ENCODE data around the gene RBBP8NL. TPM values are rescaled to one million over a fixed set of nuclear protein-coding genes. Genes with fewer than 3 reads are reported as not detected.
A peak's percentile ranks its signal among the peaks of the same experiment; 100 is the strongest.

Gene RBBP8NL
- polyA plus RNA-seq, 3 donors, result not detected

DNA sequence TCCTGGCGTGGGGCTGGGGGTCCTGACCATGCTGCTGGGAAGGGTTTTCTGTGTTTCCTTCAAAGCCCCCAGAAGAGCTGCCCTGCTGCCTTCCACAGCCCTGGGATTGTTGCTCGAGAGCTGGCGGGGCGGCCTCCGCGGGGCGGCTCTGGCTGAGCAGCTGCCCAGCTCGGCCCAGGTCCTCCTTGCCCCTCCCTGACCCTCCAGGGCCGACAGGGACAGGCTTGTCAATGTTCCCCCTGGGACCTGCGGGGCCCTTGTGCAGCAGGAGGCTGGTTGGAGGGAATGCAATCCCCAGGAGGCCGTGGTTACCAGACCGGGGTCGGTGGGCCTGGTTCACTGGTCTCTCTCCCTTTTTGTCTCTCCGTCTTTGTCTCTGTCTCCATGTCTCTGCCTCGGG, 28.6 kb upstream of the RBBP8NL start:
- no peak for DNase-seq
- Mint-ChIP-seq H3K4me3 (peak overlapping the region in 1 of 2 donors; percentile 57), H3K9me3 (peaks cover 0 to 2% (median 0%) of the 10 kb centered on the region in 7 donors), H3K4me1 (no peaks in the 10 kb centered on the region), H3K27ac (no peak overlapping the region), H3K27me3 (ENCODE audit: low read depth in 3 of 3) (peaks cover 4 to 9% (median 7%) of the 10 kb centered on the region in 3 donors), H3K36me3 (no peaks in the 10 kb centered on the region)
- no peak overlapping the region for H2AFZ ChIP-seq (ENCODE audit: insufficient read depth, low read depth, low read length, poor library complexity, severe bottlenecking)
- H3K36me3 ChIP-seq (replicated peaks in 1 of 2; ENCODE audit: control insufficient read depth in 1 of 2, insufficient read depth in 2 of 2, low read length in 2 of 2), result no peaks in the 10 kb centered on the region
- no peak overlapping the region for H3K4me2 ChIP-seq (replicated peaks; ENCODE audit: extremely low read depth, low read length, poor library complexity, severe bottlenecking)
- H3K4me1 ChIP-seq (ENCODE audit: control insufficient read depth in 1 of 2, insufficient read depth in 2 of 2, low read length in 2 of 2), result no peaks in the 10 kb centered on the region
- no peak overlapping the region for H3K27ac ChIP-seq (ENCODE audit: low read depth in 1 of 2, low read length in 2 of 2)
- no peaks in the 10 kb centered on the region for H3K9me3 ChIP-seq (replicated peaks in 1 of 2; ENCODE audit: control insufficient read depth in 1 of 2, insufficient read depth in 1 of 2, low read length in 2 of 2)
- no peak for TF ChIP-seq CTCF (IDR thresholded peaks at IDR 0.05)
- intact Hi-C loops (cut with micrococcal nuclease), result no loop called here
- H3K4me3 ChIP-seq (replicated peaks in 1 of 3; ENCODE audit: low read depth in 2 of 3, low read length in 3 of 3), result no peak overlapping the region
- WGBS (ENCODE audit: insufficient coverage), result 81% methylated on average over 12 of the region's 15 CpGs
- H3K27me3 ChIP-seq (ENCODE audit: control insufficient read depth in 2 of 2, insufficient read depth in 2 of 2, low read length in 2 of 2), result no peaks in the 10 kb centered on the region
- H4K20me1 ChIP-seq (ENCODE audit: insufficient read depth, low read length), result no peaks in the 10 kb centered on the region
- H3K79me2 ChIP-seq (ENCODE audit: insufficient read depth, low read length), result no peaks in the 10 kb centered on the region
- no peak overlapping the region for H3K9ac ChIP-seq (ENCODE audit: insufficient read depth, low read length, poor library complexity, severe bottlenecking)

DNA sequence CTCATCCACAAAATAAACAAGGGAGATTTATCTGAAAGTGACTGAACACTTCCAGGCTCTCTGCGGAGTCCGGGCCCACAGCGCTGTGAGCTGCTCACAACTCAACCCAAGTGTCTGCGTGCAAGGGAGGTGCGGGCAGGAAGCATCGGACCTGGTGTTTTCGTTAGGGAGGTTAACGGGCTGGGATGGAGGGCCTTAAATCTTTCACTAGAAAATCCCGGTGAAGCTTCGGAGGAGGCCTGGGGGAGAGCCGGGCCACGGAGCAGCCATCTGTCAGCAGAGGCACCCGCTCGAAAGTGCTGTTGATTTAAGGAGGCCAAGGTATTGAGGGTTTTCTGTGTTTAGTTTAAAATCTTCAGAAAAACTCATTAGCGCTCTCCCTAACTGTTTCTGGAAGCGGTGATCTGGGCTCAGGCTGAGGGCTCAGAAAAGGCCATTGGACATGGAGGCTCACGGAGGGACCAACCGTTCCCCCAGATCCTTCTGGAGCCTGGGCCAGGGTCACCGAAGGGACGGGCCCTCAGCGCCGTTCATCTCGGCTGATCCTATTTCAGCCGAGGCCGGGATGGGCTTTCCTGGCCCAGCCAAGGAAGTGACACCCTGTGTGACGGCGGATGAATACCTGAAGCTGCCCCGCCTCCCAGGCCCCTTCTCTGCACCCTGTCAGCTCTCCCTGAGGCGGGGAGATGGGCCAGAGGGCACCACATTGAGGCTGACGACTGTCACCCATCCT, 27.7 kb upstream of the RBBP8NL start:
- Histone ChIP-seq H3K9me3 (replicated peaks in 1 of 2; ENCODE audit: control insufficient read depth in 1 of 2, insufficient read depth in 1 of 2, low read length in 2 of 2) (no peaks in the 10 kb centered on the region), H3K79me2 (ENCODE audit: insufficient read depth, low read length) (no peaks in the 10 kb centered on the region), H3K27me3 (ENCODE audit: control insufficient read depth in 2 of 2, insufficient read depth in 2 of 2, low read length in 2 of 2) (no peaks in the 10 kb centered on the region), H4K20me1 (ENCODE audit: insufficient read depth, low read length) (no peaks in the 10 kb centered on the region), H3K4me2 (replicated peaks; ENCODE audit: extremely low read depth, low read length, poor library complexity, severe bottlenecking) (no peak overlapping the region), H3K36me3 (replicated peaks in 1 of 2; ENCODE audit: control insufficient read depth in 1 of 2, insufficient read depth in 2 of 2, low read length in 2 of 2) (no peaks in the 10 kb centered on the region), H3K9ac (ENCODE audit: insufficient read depth, low read length, poor library complexity, severe bottlenecking) (no peak overlapping the region), H3K27ac (ENCODE audit: low read depth in 1 of 2, low read length in 2 of 2) (no peak overlapping the region), H3K4me3 (replicated peaks in 1 of 3; ENCODE audit: low read depth in 2 of 3, low read length in 3 of 3) (no peak overlapping the region), H2AFZ (ENCODE audit: insufficient read depth, low read depth, low read length, poor library complexity, severe bottlenecking) (no peak overlapping the region), H3K4me1 (ENCODE audit: control insufficient read depth in 1 of 2, insufficient read depth in 2 of 2, low read length in 2 of 2) (no peaks in the 10 kb centered on the region)
- intact Hi-C loops (cut with micrococcal nuclease), result no loop called here
- DNase-seq, result no peak
- peak overlapping the region in 1 of 7 donors; percentile 20 for H3K27ac Mint-ChIP-seq
- peaks cover 4 to 10% (median 7%) of the 10 kb centered on the region in 3 donors for H3K27me3 Mint-ChIP-seq (ENCODE audit: low read depth in 3 of 3)
- no peaks in the 10 kb centered on the region for H3K36me3 Mint-ChIP-seq
- no peak overlapping the region for H3K4me3 Mint-ChIP-seq
- H3K9me3 Mint-ChIP-seq, result peaks cover 0 to 2% (median 0%) of the 10 kb centered on the region in 7 donors
- TF ChIP-seq CTCF (IDR thresholded peaks at IDR 0.05), result no peak
- no peaks in the 10 kb centered on the region for H3K4me1 Mint-ChIP-seq
- 68% methylated on average over 26 of the region's 30 CpGs for WGBS (ENCODE audit: insufficient coverage)
